SJCRH30 (cell line): ENCODE data around the gene HPCA. TPM values are rescaled to one million over a fixed set of nuclear protein-coding genes. Genes with fewer than 3 reads are reported as not detected.

ENCODE experiments used
- DNase-seq, 2 experiments: peaks; one replicate each; pipeline ENCODE4 v3.0.0-alpha.2; 2015 to 2020
- H3K27ac ChIP-seq: fragments of 250-450 bp; sonication (Bioruptor Pico); 2 replicates; pipeline ENCODE4 v1.5.1; 2020; ENCODE audit warnings: mild to moderate bottlenecking, moderate library complexity
- H3K27me3 ChIP-seq: fragments of 250-450 bp; sonication (Bioruptor Pico); 2 replicates; pipeline ENCODE4 v1.5.1; 2020; ENCODE audit warnings: mild to moderate bottlenecking, moderate library complexity
- H3K36me3 ChIP-seq: fragments of 250-450 bp; sonication (Bioruptor Pico); 2 replicates; pipeline ENCODE4 v1.5.1; 2020; ENCODE audit warnings: mild to moderate bottlenecking, moderate library complexity
- H3K4me1 ChIP-seq: fragments of 250-450 bp; sonication (Bioruptor Pico); 2 replicates; pipeline ENCODE4 v1.5.1; 2020; ENCODE audit warnings: mild to moderate bottlenecking, moderate library complexity
- H3K4me3 ChIP-seq: fragments of 250-450 bp; sonication (Bioruptor Pico); 2 replicates; pipeline ENCODE4 v1.5.1; 2020; ENCODE audit warnings: mild to moderate bottlenecking, moderate library complexity
- H3K9me3 ChIP-seq: fragments of 250-450 bp; sonication (Bioruptor Pico); replicated peaks from 2 replicates; pipeline ENCODE4 v1.5.1; 2020; ENCODE audit warnings: mild to moderate bottlenecking, moderate library complexity
- total RNA-seq: library from RNA; depleted of rRNA; stranded (reverse); fragments of >200 nt; shearing (Covaris generic); gene quantifications from 2 replicates; pipeline ENCODE4 v1.2.3, GENCODE V29; 2014; rRNA removed

HPCA gene
- total RNA-seq: not detected in 2 replicates

- peak; percentile 80 to 88 for DNase-seq
- Histone ChIP-seq H3K4me3 (no peak within 1 kb of the TSS), H3K27me3 (no peaks in the 10 kb centered on the region; the same call in none of the 2 replicates)
Measured at GRCh38 chr1:32886004-32886827, at the start of gene HPCA. HPCA (plus strand) TSS chr1:32886491; CDS start chr1:32888899, 2,408 bp downstream.

GRCh38 chr1:32848354-32849063 is 37.8 kb upstream of the HPCA start:
- no peak for DNase-seq
- no peaks in the 10 kb centered on the region for H3K27me3 ChIP-seq
- no peaks in the 10 kb centered on the region for H3K4me1 ChIP-seq
- peaks cover 37% of the 10 kb centered on the region for H3K36me3 ChIP-seq
- no peak overlapping the region for H3K4me3 ChIP-seq
- no peaks in the 10 kb centered on the region; the same call in none of the 2 replicates for H3K9me3 ChIP-seq
- H3K27ac ChIP-seq: no peak overlapping the region

More at GRCh38 chr1:32886004-32886827, at the start of gene HPCA:
- Histone ChIP-seq H3K4me1 (peaks cover 5% of the 10 kb centered on the region; the same call in 1 of the 2 replicates), H3K9me3 (no peaks in the 10 kb centered on the region), H3K27ac (no peak within 1 kb of the TSS), H3K36me3 (no peaks in the 10 kb centered on the region)

- DNase-seq: no peak
- Histone ChIP-seq H3K27me3 (no peaks in the 10 kb centered on the region), H3K27ac (no peak overlapping the region), H3K9me3 (no peaks in the 10 kb centered on the region), H3K4me3 (no peak overlapping the region), H3K4me1 (peaks cover 7% of the 10 kb centered on the region), H3K36me3 (peaks cover 30% of the 10 kb centered on the region)
Measured at GRCh38 chr1:32855861-32856617, 30.3 kb upstream of the HPCA start.

- Histone ChIP-seq H3K27ac (no peak overlapping the region), H3K9me3 (no peaks in the 10 kb centered on the region), H3K36me3 (peaks cover 45% of the 10 kb centered on the region), H3K4me1 (peaks cover 7% of the 10 kb centered on the region), H3K4me3 (no peak overlapping the region), H3K27me3 (no peaks in the 10 kb centered on the region)
- DNase-seq: no peak
Measured at GRCh38 chr1:32858136-32858535, 28.2 kb upstream of the HPCA start.

GRCh38 chr1:32858791-32859190 is 27.5 kb upstream of the HPCA start:
- peaks cover 52% of the 10 kb centered on the region for H3K36me3 ChIP-seq
- no peaks in the 10 kb centered on the region for H3K9me3 ChIP-seq
- H3K27me3 ChIP-seq: no peaks in the 10 kb centered on the region
- H3K4me1 ChIP-seq: peaks cover 7% of the 10 kb centered on the region
- no peak for DNase-seq
- no peak overlapping the region for H3K4me3 ChIP-seq
- H3K27ac ChIP-seq: no peak overlapping the region

GRCh38 chr1:32859915-32860314 is 26.4 kb upstream of the HPCA start:
- Histone ChIP-seq H3K27ac (no peak overlapping the region), H3K9me3 (no peaks in the 10 kb centered on the region), H3K4me1 (peaks cover 7% of the 10 kb centered on the region), H3K36me3 (peaks cover 54% of the 10 kb centered on the region), H3K27me3 (no peaks in the 10 kb centered on the region), H3K4me3 (no peak overlapping the region)
- DNase-seq: peak; percentile 57 to 70

GRCh38 chr1:32860566-32860965 is 25.7 kb upstream of the HPCA start:
- H3K36me3 ChIP-seq: peaks cover 58% of the 10 kb centered on the region
- no peaks in the 10 kb centered on the region for H3K9me3 ChIP-seq
- peaks cover 7% of the 10 kb centered on the region for H3K4me1 ChIP-seq
- no peak overlapping the region for H3K4me3 ChIP-seq
- DNase-seq: no peak
- H3K27me3 ChIP-seq: no peaks in the 10 kb centered on the region
- H3K27ac ChIP-seq: no peak overlapping the region

GRCh38 chr1:32861904-32862695 is 24.2 kb upstream of the HPCA start:
- H3K9me3 ChIP-seq: no peaks in the 10 kb centered on the region
- H3K36me3 ChIP-seq: peaks cover 58% of the 10 kb centered on the region
- H3K4me1 ChIP-seq: peaks cover 7% of the 10 kb centered on the region
- no peak overlapping the region for H3K4me3 ChIP-seq
- no peak overlapping the region for H3K27ac ChIP-seq
- DNase-seq: no peak
- no peaks in the 10 kb centered on the region for H3K27me3 ChIP-seq

- no peak overlapping the region for H3K4me3 ChIP-seq
- H3K36me3 ChIP-seq: peaks cover 66% of the 10 kb centered on the region
- no peaks in the 10 kb centered on the region for H3K27me3 ChIP-seq
- no peak overlapping the region for H3K27ac ChIP-seq
- DNase-seq: no peak
- no peaks in the 10 kb centered on the region for H3K9me3 ChIP-seq
- peaks cover 7% of the 10 kb centered on the region for H3K4me1 ChIP-seq
Measured at GRCh38 chr1:32863218-32863880, 22.9 kb upstream of the HPCA start.

- H3K36me3 ChIP-seq: peaks cover 68% of the 10 kb centered on the region
- no peak overlapping the region for H3K4me3 ChIP-seq
- no peak for DNase-seq
- no peaks in the 10 kb centered on the region for H3K27me3 ChIP-seq
- peaks cover 7% of the 10 kb centered on the region for H3K4me1 ChIP-seq
- H3K27ac ChIP-seq: no peak overlapping the region
- no peaks in the 10 kb centered on the region for H3K9me3 ChIP-seq
Measured at GRCh38 chr1:32863881-32864245, 22.4 kb upstream of the HPCA start.

- DNase-seq: no peak
Measured at GRCh38 chr1:32864375-32865019, 21.8 kb upstream of the HPCA start.

GRCh38 chr1:32865639-32866405 is 20.5 kb upstream of the HPCA start:
- no peak overlapping the region for H3K4me3 ChIP-seq
- peaks cover 9% of the 10 kb centered on the region; the same call in 1 of the 2 replicates for H3K4me1 ChIP-seq
- DNase-seq: no peak
- H3K27ac ChIP-seq: no peak overlapping the region
- H3K9me3 ChIP-seq: no peaks in the 10 kb centered on the region
- H3K27me3 ChIP-seq: no peaks in the 10 kb centered on the region
- peaks cover 63% of the 10 kb centered on the region for H3K36me3 ChIP-seq

More at GRCh38 chr1:32864375-32865019, 21.8 kb upstream of the HPCA start:
- no peak overlapping the region for H3K27ac ChIP-seq
- H3K4me3 ChIP-seq: no peak overlapping the region
- H3K9me3 ChIP-seq: no peaks in the 10 kb centered on the region
- peaks cover 68% of the 10 kb centered on the region for H3K36me3 ChIP-seq
- peaks cover 10% of the 10 kb centered on the region for H3K4me1 ChIP-seq
- H3K27me3 ChIP-seq: no peaks in the 10 kb centered on the region

GRCh38 chr1:32867151-32867550 is 19.1 kb upstream of the HPCA start:
- Histone ChIP-seq H3K36me3 (peaks cover 50% of the 10 kb centered on the region), H3K27ac (no peak overlapping the region), H3K4me1 (peaks cover 9% of the 10 kb centered on the region; the same call in 1 of the 2 replicates), H3K9me3 (no peaks in the 10 kb centered on the region), H3K4me3 (no peak overlapping the region), H3K27me3 (no peaks in the 10 kb centered on the region)
- no peak for DNase-seq
